GM12875 (cell line): ENCODE measurements around the gene SMYD4.
"Not testable (repeated sequence)": the region's sequence is repeated elsewhere in the genome, so short reads cannot be mapped to it uniquely, and the experiment has no call there.

Source experiments
- H3K4me3 ChIP-seq: one replicate; pipeline ENCODE4 v1.5.1; 2011; ENCODE audit warnings: low read depth, low read length, control low read depth
- TF ChIP-seq, protein P1 (sequence below): IDR thresholded peaks from 2 replicates; pipeline ENCODE4 v1.5.1; 2011; ENCODE audit warnings: low read depth, mild to moderate bottlenecking, control low read depth, inconsistent platforms, low read length, moderate library complexity, borderline replicate concordance; ENCODE audit not compliant: insufficient read depth

The SMYD4 gene

DNA sequence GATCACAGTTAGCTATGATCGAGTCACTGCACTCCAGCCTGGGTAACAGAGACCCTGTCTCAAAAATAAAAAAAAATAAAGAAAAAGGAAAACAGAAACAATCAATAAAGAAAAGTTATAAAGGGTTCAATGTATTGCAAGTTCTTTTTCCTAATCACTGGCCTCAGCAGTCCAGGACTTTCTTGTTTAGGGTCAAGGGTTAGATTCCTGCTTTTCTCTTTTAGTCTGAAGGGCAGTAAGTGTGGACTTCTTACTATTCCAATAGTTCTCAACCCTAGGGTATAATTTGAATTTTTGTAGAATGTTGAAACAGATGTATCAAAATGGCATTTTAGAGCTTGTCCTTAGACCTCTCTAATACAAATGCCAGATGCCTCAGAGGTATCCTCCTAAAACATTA, 27.3 kb downstream of the SMYD4 start:
- TF ChIP-seq, protein P1, sequence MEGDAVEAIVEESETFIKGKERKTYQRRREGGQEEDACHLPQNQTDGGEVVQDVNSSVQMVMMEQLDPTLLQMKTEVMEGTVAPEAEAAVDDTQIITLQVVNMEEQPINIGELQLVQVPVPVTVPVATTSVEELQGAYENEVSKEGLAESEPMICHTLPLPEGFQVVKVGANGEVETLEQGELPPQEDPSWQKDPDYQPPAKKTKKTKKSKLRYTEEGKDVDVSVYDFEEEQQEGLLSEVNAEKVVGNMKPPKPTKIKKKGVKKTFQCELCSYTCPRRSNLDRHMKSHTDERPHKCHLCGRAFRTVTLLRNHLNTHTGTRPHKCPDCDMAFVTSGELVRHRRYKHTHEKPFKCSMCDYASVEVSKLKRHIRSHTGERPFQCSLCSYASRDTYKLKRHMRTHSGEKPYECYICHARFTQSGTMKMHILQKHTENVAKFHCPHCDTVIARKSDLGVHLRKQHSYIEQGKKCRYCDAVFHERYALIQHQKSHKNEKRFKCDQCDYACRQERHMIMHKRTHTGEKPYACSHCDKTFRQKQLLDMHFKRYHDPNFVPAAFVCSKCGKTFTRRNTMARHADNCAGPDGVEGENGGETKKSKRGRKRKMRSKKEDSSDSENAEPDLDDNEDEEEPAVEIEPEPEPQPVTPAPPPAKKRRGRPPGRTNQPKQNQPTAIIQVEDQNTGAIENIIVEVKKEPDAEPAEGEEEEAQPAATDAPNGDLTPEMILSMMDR: no peak
- H3K4me3 ChIP-seq: no peak overlapping the region

DNA sequence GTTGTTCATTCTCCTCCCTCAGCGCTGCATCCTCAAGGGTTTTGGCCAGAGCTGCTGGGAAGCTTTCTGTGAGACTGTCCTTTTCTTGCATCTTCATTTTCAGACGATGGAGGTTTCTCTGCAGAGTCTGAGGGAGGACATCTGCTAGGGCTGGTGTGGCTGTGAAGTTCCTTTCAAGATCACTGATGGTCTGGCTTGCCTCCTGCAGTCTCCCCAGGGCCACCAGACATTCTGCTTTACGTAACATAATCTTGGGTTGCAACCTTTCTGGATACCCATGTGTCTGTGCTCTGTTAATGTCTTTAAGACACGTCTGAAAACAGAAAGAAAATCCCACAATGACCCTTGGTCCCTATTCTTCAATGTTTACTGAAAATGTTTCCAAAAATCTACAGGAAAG, 29.0 kb downstream of the SMYD4 start:
- TF ChIP-seq, protein P1: no peak
- H3K4me3 ChIP-seq: no peak overlapping the region

- TF ChIP-seq, protein P1: no peak
- H3K4me3 ChIP-seq: no peak overlapping the region
Observed at GRCh38 chr17:1800240-1800639, 29.5 kb downstream of the SMYD4 start.

DNA sequence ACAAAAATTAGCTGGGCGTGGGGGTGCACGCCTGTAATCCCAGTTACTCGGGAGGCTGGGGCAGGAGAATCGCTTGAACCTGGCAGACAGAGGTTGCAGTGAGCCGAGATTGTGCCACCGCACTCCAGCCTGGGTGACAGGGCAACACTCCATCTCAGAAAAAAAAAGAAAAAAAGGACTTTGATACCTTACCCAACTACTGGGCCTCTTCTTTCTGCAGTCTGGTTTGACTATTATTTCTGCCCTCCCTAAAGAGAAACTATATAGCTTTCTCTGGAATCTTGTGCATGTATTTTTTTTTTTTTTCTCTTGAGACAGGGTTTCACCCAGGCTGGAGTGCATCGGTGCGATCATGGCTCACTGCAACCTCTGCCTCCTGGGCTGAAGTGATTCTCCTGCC, 31.9 kb downstream of the SMYD4 start:
- H3K4me3 ChIP-seq: not testable (repeated sequence)

DNA sequence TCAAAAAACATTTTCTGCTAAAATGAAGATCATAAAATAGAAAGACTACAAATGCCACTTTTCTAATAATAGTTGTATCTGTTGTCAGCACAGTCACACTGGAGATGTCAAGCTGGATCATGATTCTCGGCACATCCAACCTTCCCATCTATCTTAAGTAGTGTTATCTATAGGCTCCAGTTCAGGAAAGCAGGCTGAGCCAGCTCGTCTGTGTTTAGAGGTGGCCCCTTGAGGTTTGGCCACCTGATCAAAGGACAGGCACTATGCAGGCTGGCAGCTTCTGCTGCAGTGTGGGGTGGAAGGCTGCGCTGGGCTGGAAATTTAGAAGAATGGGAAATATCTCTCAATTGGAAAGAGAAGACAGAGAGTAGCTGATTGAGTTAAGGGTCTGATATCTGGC, 32.4 kb downstream of the SMYD4 start:
- H3K4me3 ChIP-seq: no peak overlapping the region
- TF ChIP-seq, protein P1: no peak

GRCh38 chr17:1796800-1797199, 32.9 kb downstream of the SMYD4 start:
- TF ChIP-seq, protein P1: no peak
- H3K4me3 ChIP-seq: no peak overlapping the region

GRCh38 chr17:1793447-1793806, 36.3 kb downstream of the SMYD4 start:
- no peak overlapping the region for H3K4me3 ChIP-seq
- TF ChIP-seq, protein P1: no peak

DNA sequence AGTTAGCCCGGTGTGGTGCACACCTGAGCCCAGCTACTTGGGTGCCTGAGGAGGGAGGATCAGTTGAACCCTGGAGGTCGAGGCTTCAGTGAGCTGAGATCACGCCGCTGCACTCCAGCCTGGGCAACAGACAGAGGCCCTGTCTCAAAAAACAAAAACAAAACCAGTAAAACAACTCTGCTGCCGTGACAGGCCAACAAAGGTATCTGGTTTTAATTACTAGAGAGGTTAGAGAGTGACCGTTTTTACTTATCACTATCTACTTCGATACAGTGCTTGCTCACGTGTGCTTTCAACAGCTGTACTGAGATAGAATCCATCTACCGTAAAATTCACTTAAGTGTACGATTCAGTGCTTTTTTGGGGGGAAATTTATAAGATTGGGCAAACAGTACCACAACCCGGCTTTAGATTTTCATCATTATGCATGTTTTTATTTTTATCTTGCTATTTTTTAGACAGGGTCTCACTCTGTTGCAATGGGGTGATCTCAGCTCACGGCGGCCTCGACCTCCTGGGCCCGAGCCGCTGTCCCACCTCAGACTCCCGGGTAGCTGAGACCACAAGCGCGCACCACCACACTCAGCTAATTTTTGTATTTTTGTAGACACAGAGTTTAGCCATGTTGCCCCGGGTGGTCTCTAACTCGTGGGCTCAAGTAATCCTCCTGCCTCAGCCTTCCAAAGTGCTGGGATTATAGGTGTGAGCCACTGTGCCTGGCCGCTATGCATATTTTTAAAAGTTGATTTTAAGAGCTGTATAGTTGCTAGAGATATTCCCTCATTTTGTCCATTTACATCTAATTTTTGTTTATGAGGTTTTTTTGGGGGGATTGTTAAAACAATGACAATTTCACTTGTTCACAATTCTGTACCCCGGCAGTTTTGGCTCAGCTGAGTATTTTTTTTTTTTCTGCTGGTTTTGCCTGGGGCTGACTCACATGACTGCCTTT, 36.9 kb downstream of the SMYD4 start:
- no peak overlapping the region for H3K4me3 ChIP-seq
- TF ChIP-seq, protein P1: no peak
